Epithelial cell of proximal tubule (primary cell): Measurements from ENCODE around the gene IL1F10. TPM values are rescaled to one million over a fixed set of nuclear protein-coding genes. Genes with fewer than 3 reads are reported as not detected.

ENCODE experiments used
- DNase-seq: peaks from one replicate; pipeline ENCODE4 v3.0.0-alpha.2; 2011; ENCODE audit warnings: low read depth
- H3K4me3 ChIP-seq: 2 replicates; pipeline ENCODE4 v1.5.1; 2011; ENCODE audit warnings: low read depth, mild to moderate bottlenecking, low read length
- total RNA-seq: library from RNA; depleted of rRNA; stranded (reverse); fragments of >200 nt; gene quantifications from 2 replicates; pipeline ENCODE4 v1.2.3, GENCODE V29; 2015
- TF ChIP-seq, protein P1 (sequence below): conservative IDR thresholded peaks from 2 replicates; pipeline ENCODE4 v1.5.1; 2012; ENCODE audit warnings: low read depth, mild to moderate bottlenecking, low read length

The IL1F10 gene, protein sequence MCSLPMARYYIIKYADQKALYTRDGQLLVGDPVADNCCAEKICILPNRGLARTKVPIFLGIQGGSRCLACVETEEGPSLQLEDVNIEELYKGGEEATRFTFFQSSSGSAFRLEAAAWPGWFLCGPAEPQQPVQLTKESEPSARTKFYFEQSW
- total RNA-seq: not detected in 2 replicates

DNA sequence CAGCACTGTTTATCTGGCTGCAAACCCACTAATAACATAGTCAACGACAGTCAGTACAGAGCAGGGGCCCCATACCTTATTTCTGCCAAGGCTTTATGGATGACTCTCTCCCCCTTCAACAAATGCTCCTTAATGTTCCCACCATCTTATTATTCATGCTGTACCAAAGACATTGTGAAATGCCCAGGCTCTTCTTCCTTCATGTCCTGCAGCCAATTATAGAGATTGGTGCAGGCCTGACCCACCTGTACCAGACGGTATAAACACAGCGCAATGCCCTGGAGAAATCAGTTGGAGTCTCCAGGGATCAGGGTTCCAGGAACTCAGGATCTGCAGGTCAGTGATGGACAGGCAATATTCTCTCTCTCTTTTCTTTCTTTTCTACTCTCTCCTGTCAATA lies at the start of gene IL1F10:
TSS of gene IL1F10 (plus strand) at position 290 of the 400 bp plus-strand sequence. CDS start 4,769 bp downstream, outside the sequence.
- DNase-seq: no peak
- no peak within 1 kb of the TSS for H3K4me3 ChIP-seq

DNA sequence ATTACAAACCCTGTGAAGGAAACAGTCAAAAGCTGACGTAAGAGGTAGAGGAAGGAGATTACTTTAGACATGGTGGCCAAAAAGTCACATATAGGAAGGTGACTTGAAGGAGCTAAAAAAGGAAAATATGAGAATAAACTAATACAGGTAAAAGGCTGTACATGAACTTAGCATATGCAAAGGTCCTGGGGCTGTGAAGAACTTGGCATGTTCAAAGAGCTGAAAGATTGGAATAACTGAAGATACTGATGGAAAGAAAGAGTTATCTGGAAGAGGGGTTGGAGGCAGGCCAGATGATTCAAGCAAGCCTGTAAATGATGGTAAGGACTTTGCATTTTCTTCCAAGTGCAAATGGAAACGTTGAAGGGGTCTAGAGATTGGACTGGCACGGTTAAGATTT lies 49.3 kb upstream of the IL1F10 start:
- H3K4me3 ChIP-seq: no peak overlapping the region
- TF ChIP-seq, protein P1, sequence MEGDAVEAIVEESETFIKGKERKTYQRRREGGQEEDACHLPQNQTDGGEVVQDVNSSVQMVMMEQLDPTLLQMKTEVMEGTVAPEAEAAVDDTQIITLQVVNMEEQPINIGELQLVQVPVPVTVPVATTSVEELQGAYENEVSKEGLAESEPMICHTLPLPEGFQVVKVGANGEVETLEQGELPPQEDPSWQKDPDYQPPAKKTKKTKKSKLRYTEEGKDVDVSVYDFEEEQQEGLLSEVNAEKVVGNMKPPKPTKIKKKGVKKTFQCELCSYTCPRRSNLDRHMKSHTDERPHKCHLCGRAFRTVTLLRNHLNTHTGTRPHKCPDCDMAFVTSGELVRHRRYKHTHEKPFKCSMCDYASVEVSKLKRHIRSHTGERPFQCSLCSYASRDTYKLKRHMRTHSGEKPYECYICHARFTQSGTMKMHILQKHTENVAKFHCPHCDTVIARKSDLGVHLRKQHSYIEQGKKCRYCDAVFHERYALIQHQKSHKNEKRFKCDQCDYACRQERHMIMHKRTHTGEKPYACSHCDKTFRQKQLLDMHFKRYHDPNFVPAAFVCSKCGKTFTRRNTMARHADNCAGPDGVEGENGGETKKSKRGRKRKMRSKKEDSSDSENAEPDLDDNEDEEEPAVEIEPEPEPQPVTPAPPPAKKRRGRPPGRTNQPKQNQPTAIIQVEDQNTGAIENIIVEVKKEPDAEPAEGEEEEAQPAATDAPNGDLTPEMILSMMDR: no peak
- no peak for DNase-seq

More for the DNA sequence above, at the start of gene IL1F10:
- TF ChIP-seq, protein P1: no peak

DNA sequence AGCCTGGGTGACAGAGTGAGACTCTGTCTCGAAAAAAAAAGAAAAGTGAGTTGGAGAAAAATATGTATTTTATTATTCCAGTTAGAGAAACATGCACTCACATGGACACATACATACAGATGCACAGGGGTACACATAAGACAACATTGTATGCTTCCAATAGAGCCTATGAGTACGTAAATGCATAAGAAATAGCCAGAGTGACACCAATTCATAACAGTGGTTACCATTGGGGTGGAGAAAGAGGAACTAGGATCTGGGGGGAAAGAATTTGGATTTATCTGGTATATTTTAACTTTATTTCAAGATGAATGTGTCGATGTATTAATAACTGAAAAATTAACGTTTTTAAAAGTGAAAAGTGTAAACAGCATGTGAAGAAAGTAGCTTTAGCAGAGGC lies 46.5 kb upstream of the IL1F10 start:
- TF ChIP-seq, protein P1: no peak
- no peak for DNase-seq
- no peak overlapping the region for H3K4me3 ChIP-seq

DNA sequence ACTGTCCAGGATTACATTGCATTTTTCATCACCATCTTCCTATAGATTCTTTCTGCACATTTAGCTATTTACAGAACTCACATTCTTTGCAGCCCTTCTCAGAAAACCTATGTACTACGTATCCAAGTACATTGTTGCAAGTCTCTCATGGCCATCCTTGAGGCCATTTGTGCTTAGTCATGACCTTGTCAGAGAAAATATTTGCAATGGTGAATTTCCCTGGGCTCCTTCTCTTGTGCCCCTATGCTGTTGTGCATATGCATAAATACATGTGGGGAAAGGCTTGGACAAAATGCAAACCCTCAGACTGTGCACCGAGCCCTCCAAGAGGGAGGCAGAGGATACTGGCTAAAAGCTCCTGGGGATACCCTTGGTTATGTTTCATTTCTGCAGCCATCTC lies 43.0 kb upstream of the IL1F10 start:
- TF ChIP-seq, protein P1: no peak
- no peak overlapping the region for H3K4me3 ChIP-seq
- no peak for DNase-seq

DNA sequence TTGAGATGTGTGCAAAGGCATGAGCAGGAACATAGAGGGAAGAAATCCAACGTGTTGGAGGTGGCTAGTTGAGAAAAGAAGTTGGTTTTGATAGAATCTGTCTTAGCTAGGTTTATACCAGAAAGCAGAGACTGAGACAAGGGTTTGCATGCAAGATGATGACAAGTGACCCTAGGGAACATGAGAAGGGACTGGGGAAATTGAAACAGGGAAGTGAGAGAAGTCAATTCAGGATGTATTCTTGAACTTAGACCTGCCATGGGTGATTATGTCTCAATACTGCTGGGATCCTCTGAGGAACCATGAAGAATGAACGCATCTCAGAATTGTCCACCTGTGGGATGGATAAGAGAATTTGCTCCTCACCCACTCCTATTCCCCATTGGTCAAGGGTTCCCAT lies 42.0 kb upstream of the IL1F10 start:
- no peak overlapping the region for H3K4me3 ChIP-seq
- no peak for DNase-seq
- TF ChIP-seq, protein P1: no peak

DNA sequence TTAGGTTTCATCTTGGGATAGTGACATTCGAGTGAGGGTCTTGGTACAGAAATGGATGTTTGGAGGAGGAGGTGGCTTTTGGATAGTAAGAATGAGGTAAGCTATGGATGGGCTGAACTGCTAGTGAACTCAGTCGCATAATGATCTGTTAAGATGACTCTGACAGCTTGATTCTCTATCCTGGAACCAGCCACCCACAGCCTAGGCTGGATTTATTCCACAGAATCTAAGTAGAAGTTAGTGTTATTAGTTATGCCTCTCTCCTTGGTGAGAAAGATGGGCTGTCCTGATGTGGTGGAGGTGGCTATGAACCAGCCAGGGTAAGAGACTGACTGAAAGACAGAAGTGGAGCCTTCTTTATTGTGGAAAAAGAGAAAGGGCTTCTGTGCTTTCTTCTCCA lies 40.1 kb upstream of the IL1F10 start:
- H3K4me3 ChIP-seq: no peak overlapping the region
- DNase-seq: no peak
- TF ChIP-seq, protein P1: no peak

DNA sequence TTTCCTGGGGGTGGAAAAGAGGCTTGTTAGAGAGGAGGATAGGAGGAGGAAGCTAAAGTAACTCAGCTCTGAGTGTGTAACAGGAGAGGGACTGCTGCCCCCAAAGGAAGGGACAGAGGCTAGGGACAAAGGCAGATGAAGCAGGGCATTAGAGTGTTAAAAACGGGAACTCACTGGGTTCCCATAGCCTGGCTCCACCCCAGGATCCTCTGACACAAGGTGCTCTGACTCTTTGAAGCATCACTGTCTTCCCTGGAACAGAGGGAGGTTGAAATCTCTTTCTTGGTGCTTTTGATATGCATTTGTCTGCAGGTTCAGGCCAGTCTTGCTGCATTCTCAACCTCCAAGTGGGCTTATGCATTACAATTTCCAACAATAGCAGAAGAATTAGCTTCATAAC lies 39.7 kb upstream of the IL1F10 start:
- no peak for DNase-seq
- TF ChIP-seq, protein P1: no peak
- H3K4me3 ChIP-seq: no peak overlapping the region
